ENCODE data around the gene TNRC6C.

TNRC6C gene

DNA sequence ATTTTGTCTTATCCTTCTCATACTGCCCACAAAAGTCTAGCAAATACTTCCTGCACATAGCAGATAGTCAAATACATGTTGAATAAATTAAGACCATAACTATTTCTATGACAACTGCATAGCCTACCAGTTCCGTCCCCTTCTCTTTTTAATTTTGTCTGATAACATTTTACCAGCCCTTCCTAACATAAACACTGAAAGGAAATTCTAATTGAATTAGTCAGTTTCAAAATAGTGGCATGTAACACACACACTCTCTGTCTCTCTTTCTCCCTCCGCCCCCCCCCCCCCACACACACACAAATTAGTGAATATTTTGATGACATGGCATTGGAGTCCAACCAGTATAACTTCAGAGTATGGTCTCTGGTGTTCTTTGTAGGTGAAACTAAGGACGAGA, 41.8 kb downstream of the TNRC6C start:
- WGBS, 2 donors (ENCODE audit: extremely low coverage in 2 of 2, insufficient read length in 2 of 2, insufficient replicate concordance in 1 of 2), result no CpG with 5 or more reads among the region's 3 CpGs
- no peak overlapping the region for H3K27ac ChIP-seq (replicated peaks; ENCODE audit: low read length)
- DNase-seq (ENCODE audit: low spot score), result no peak

DNA sequence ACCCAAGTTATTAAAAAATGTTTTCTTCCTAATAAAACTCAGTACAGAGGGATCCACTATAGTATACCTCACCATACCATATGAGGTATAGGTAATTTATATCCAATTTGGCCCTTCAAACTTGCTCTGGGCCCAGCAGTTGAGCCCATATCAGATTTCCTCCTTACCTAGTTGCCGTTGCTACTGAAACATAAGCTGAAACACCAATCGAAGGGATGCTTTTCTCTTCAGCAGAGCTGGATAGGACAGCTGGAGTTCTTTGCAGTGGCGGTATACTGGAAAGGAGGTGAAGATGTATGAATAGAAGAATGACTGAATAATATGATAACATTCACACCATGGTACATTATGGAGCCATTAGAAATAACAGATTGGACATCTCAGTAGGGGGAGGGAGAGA, 42.7 kb downstream of the TNRC6C start:
- no peak overlapping the region for H3K9ac ChIP-seq (ENCODE audit: low read depth, low read length, poor library complexity)
- H3K4me3 ChIP-seq (ENCODE audit: low read length in 2 of 2), result no peak overlapping the region
- peaks cover 0 to 6% of the 10 kb centered on the region in 2 donors for H3K9me3 ChIP-seq (replicated peaks in 1 of 2; ENCODE audit: control insufficient read depth in 2 of 2, insufficient read depth in 1 of 2, low read depth in 1 of 2, low read length in 2 of 2)
- no peak overlapping the region for H4K91ac ChIP-seq (ENCODE audit: low read depth, low read length, poor library complexity)
- H2BK5ac ChIP-seq (ENCODE audit: low read length), result no peak overlapping the region
- H3K23ac ChIP-seq (ENCODE audit: low read depth, low read length, poor library complexity), result no peak overlapping the region
- H3K79me1 ChIP-seq (ENCODE audit: low read depth, low read length), result peaks cover 5% of the 10 kb centered on the region
- H2BK12ac ChIP-seq (ENCODE audit: low read length), result no peak overlapping the region
- no peak overlapping the region for H2AK5ac ChIP-seq (ENCODE audit: low read depth, low read length)
- peaks cover 0 to 3% of the 10 kb centered on the region in 2 donors for H3K4me1 ChIP-seq (ENCODE audit: control insufficient read depth in 2 of 2, insufficient read depth in 1 of 2, low read depth in 1 of 2, low read length in 2 of 2)
- H2AFZ ChIP-seq (ENCODE audit: low read length), result no peak overlapping the region
- H4K8ac ChIP-seq (ENCODE audit: low read depth, low read length), result no peak overlapping the region
- peaks cover 0 to 26% of the 10 kb centered on the region in 2 donors for H3K36me3 ChIP-seq (replicated peaks in 1 of 2; ENCODE audit: control insufficient read depth in 2 of 2, insufficient read depth in 2 of 2, low read length in 2 of 2)
- no CpG with 5 or more reads among the region's 3 CpGs for WGBS, 2 donors (ENCODE audit: extremely low coverage in 2 of 2, insufficient read length in 2 of 2, insufficient replicate concordance in 1 of 2)
- no peak for DNase-seq (ENCODE audit: low spot score)
- H3K27me3 ChIP-seq (ENCODE audit: control insufficient read depth in 3 of 3, insufficient read depth in 3 of 3, low read depth in 1 of 3, low read length in 3 of 3), result no peaks in the 10 kb centered on the region
- no peak overlapping the region for H3K14ac ChIP-seq (ENCODE audit: low read length)
- H3K4ac ChIP-seq (ENCODE audit: low read length), result no peak overlapping the region
- H3K18ac ChIP-seq (ENCODE audit: low read length), result no peak overlapping the region
- no peak overlapping the region for H2BK120ac ChIP-seq (ENCODE audit: low read depth, low read length)
- H3K27ac ChIP-seq (replicated peaks; ENCODE audit: low read length), result no peak overlapping the region
- H2BK15ac ChIP-seq (ENCODE audit: low read length), result no peak overlapping the region
- H3K4me2 ChIP-seq (ENCODE audit: insufficient read depth, low read length, poor library complexity, severe bottlenecking), result no peak overlapping the region

More for the DNA sequence above, 41.8 kb downstream of the TNRC6C start:
- Histone ChIP-seq H3K9ac (ENCODE audit: low read depth, low read length, poor library complexity) (no peak overlapping the region), H3K4me1 (ENCODE audit: control insufficient read depth in 2 of 2, insufficient read depth in 1 of 2, low read depth in 1 of 2, low read length in 2 of 2) (peaks cover 0 to 3% of the 10 kb centered on the region in 2 donors), H3K9me3 (replicated peaks in 1 of 2; ENCODE audit: control insufficient read depth in 2 of 2, insufficient read depth in 1 of 2, low read depth in 1 of 2, low read length in 2 of 2) (peaks cover 0 to 6% of the 10 kb centered on the region in 2 donors), H3K23ac (ENCODE audit: low read depth, low read length, poor library complexity) (no peak overlapping the region), H2AK5ac (ENCODE audit: low read depth, low read length) (no peak overlapping the region), H3K4me2 (ENCODE audit: insufficient read depth, low read length, poor library complexity, severe bottlenecking) (no peak overlapping the region), H3K27me3 (ENCODE audit: control insufficient read depth in 3 of 3, insufficient read depth in 3 of 3, low read depth in 1 of 3, low read length in 3 of 3) (no peaks in the 10 kb centered on the region), H2BK15ac (ENCODE audit: low read length) (no peak overlapping the region), H2BK120ac (ENCODE audit: low read depth, low read length) (no peak overlapping the region), H2AFZ (ENCODE audit: low read length) (no peak overlapping the region), H4K8ac (ENCODE audit: low read depth, low read length) (no peak overlapping the region), H3K4me3 (ENCODE audit: low read length in 2 of 2) (no peak overlapping the region), H3K14ac (ENCODE audit: low read length) (no peak overlapping the region), H4K91ac (ENCODE audit: low read depth, low read length, poor library complexity) (no peak overlapping the region), H2BK5ac (ENCODE audit: low read length) (no peak overlapping the region), H3K79me1 (ENCODE audit: low read depth, low read length) (peaks cover 5% of the 10 kb centered on the region), H3K36me3 (replicated peaks in 1 of 2; ENCODE audit: control insufficient read depth in 2 of 2, insufficient read depth in 2 of 2, low read length in 2 of 2) (peaks cover 0 to 18% of the 10 kb centered on the region in 2 donors), H3K4ac (ENCODE audit: low read length) (no peak overlapping the region), H2BK12ac (ENCODE audit: low read length) (no peak overlapping the region), H3K18ac (ENCODE audit: low read length) (no peak overlapping the region)

DNA sequence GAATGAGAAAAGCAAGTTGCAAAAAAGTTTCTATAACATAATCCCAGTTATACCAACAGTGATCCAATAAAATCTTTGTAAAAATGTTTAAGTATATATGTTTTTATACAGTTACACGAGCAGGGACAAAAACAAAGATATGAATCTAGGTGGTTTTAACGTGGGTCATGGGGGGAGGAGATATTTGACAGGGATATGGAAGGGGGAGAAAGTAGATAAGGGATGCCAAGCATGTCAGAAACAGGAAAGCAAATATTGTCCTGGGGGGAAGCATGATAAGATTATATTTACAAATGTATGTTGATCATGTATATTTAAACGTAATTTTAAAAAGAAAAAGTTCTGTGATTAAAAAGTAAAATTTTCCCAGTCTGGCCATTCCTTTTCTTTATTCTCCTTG, 43.1 kb downstream of the TNRC6C start:
- H3K14ac ChIP-seq (ENCODE audit: low read length), result no peak overlapping the region
- peaks cover 0 to 3% of the 10 kb centered on the region in 2 donors for H3K4me1 ChIP-seq (ENCODE audit: control insufficient read depth in 2 of 2, insufficient read depth in 1 of 2, low read depth in 1 of 2, low read length in 2 of 2)
- peaks cover 0 to 29% of the 10 kb centered on the region in 2 donors for H3K36me3 ChIP-seq (replicated peaks in 1 of 2; ENCODE audit: control insufficient read depth in 2 of 2, insufficient read depth in 2 of 2, low read length in 2 of 2)
- H3K4me3 ChIP-seq (ENCODE audit: low read length in 2 of 2), result no peak overlapping the region
- DNase-seq (ENCODE audit: low spot score), result no peak
- H3K18ac ChIP-seq (ENCODE audit: low read length), result no peak overlapping the region
- H4K8ac ChIP-seq (ENCODE audit: low read depth, low read length), result no peak overlapping the region
- H2AFZ ChIP-seq (ENCODE audit: low read length), result no peak overlapping the region
- H3K4me2 ChIP-seq (ENCODE audit: insufficient read depth, low read length, poor library complexity, severe bottlenecking), result no peak overlapping the region
- H2BK120ac ChIP-seq (ENCODE audit: low read depth, low read length), result no peak overlapping the region
- WGBS, 2 donors (ENCODE audit: extremely low coverage in 2 of 2, insufficient read length in 2 of 2, insufficient replicate concordance in 1 of 2), result no CpG with 5 or more reads among the region's 3 CpGs
- H3K23ac ChIP-seq (ENCODE audit: low read depth, low read length, poor library complexity), result no peak overlapping the region
- H3K27me3 ChIP-seq (ENCODE audit: control insufficient read depth in 3 of 3, insufficient read depth in 3 of 3, low read depth in 1 of 3, low read length in 3 of 3), result no peaks in the 10 kb centered on the region
- no peak overlapping the region for H3K4ac ChIP-seq (ENCODE audit: low read length)
- peaks cover 5% of the 10 kb centered on the region for H3K79me1 ChIP-seq (ENCODE audit: low read depth, low read length)
- H3K27ac ChIP-seq (replicated peaks; ENCODE audit: low read length), result no peak overlapping the region
- H2BK12ac ChIP-seq (ENCODE audit: low read length), result no peak overlapping the region
- no peak overlapping the region for H4K91ac ChIP-seq (ENCODE audit: low read depth, low read length, poor library complexity)
- no peak overlapping the region for H3K9ac ChIP-seq (ENCODE audit: low read depth, low read length, poor library complexity)
- H2BK15ac ChIP-seq (ENCODE audit: low read length), result no peak overlapping the region
- H2BK5ac ChIP-seq (ENCODE audit: low read length), result no peak overlapping the region
- no peak overlapping the region for H2AK5ac ChIP-seq (ENCODE audit: low read depth, low read length)
- peaks cover 0 to 6% of the 10 kb centered on the region in 2 donors for H3K9me3 ChIP-seq (replicated peaks in 1 of 2; ENCODE audit: control insufficient read depth in 2 of 2, insufficient read depth in 1 of 2, low read depth in 1 of 2, low read length in 2 of 2)

DNA sequence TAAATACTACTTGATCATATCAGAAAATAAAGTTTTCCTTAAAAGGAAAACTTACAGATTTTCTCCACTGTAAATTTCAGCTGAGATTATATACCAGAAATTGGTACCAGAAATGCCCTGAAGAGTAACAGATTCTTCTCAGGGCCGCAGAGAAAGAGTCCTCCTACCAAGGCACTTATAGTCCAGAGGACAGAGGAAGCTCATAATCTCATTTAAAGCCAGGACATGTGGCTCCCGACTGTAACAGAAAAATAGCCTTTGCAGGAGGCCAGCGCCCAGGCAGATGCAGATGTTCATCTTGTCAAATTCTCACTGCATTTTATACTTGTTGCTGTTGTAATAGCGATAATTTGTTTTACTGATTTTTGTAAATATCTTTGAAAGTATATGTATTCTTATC, 43.7 kb downstream of the TNRC6C start:
- H3K4me2 ChIP-seq (ENCODE audit: insufficient read depth, low read length, poor library complexity, severe bottlenecking), result no peak overlapping the region
- peaks cover 0 to 6% of the 10 kb centered on the region in 2 donors for H3K9me3 ChIP-seq (replicated peaks in 1 of 2; ENCODE audit: control insufficient read depth in 2 of 2, insufficient read depth in 1 of 2, low read depth in 1 of 2, low read length in 2 of 2)
- H3K36me3 ChIP-seq (replicated peaks in 1 of 2; ENCODE audit: control insufficient read depth in 2 of 2, insufficient read depth in 2 of 2, low read length in 2 of 2), result peaks cover 0 to 35% of the 10 kb centered on the region in 2 donors
- no peak overlapping the region for H3K14ac ChIP-seq (ENCODE audit: low read length)
- no peak overlapping the region for H2BK5ac ChIP-seq (ENCODE audit: low read length)
- no CpG with 5 or more reads among the region's 4 CpGs for WGBS, 2 donors (ENCODE audit: extremely low coverage in 2 of 2, insufficient read length in 2 of 2, insufficient replicate concordance in 1 of 2)
- no peak overlapping the region for H3K9ac ChIP-seq (ENCODE audit: low read depth, low read length, poor library complexity)
- no peak overlapping the region for H4K91ac ChIP-seq (ENCODE audit: low read depth, low read length, poor library complexity)
- no peak overlapping the region for H3K4ac ChIP-seq (ENCODE audit: low read length)
- peaks cover 0 to 3% of the 10 kb centered on the region in 2 donors for H3K4me1 ChIP-seq (ENCODE audit: control insufficient read depth in 2 of 2, insufficient read depth in 1 of 2, low read depth in 1 of 2, low read length in 2 of 2)
- H4K8ac ChIP-seq (ENCODE audit: low read depth, low read length), result no peak overlapping the region
- DNase-seq (ENCODE audit: low spot score), result no peak
- H2BK15ac ChIP-seq (ENCODE audit: low read length), result no peak overlapping the region
- H3K4me3 ChIP-seq (ENCODE audit: low read length in 2 of 2), result no peak overlapping the region
- no peaks in the 10 kb centered on the region for H3K27me3 ChIP-seq (ENCODE audit: control insufficient read depth in 3 of 3, insufficient read depth in 3 of 3, low read depth in 1 of 3, low read length in 3 of 3)
- no peak overlapping the region for H3K18ac ChIP-seq (ENCODE audit: low read length)
- H2BK12ac ChIP-seq (ENCODE audit: low read length), result no peak overlapping the region
- no peak overlapping the region for H3K27ac ChIP-seq (replicated peaks; ENCODE audit: low read length)
- H3K23ac ChIP-seq (ENCODE audit: low read depth, low read length, poor library complexity), result no peak overlapping the region
- H2AFZ ChIP-seq (ENCODE audit: low read length), result no peak overlapping the region
- H3K79me1 ChIP-seq (ENCODE audit: low read depth, low read length), result peaks cover 5% of the 10 kb centered on the region
- no peak overlapping the region for H2AK5ac ChIP-seq (ENCODE audit: low read depth, low read length)
- no peak overlapping the region for H2BK120ac ChIP-seq (ENCODE audit: low read depth, low read length)

All from neuronal stem cell (in vitro differentiated cells).